ENCODE data around the gene PKNOX2. TPM values are rescaled to one million over a fixed set of nuclear protein-coding genes. Genes with fewer than 3 reads are reported as not detected.

The PKNOX2 gene
- total RNA-seq, 1 donor: under 0.01 TPM

- no peaks in the 10 kb centered on the region for H4K20me1 ChIP-seq (ENCODE audit: insufficient read depth, low read length)
- no peak overlapping the region for H3K27ac ChIP-seq (ENCODE audit: low read depth, low read length)
- H3K36me3 ChIP-seq (ENCODE audit: insufficient read depth, low read length): no peaks in the 10 kb centered on the region
- no peak overlapping the region for H2AFZ ChIP-seq (ENCODE audit: low read length)
- no peaks in the 10 kb centered on the region for H3K79me2 ChIP-seq (ENCODE audit: insufficient read depth, low read length)
- H3K4me1 ChIP-seq (ENCODE audit: insufficient read depth, low read length): peaks cover 10% of the 10 kb centered on the region
- H3K27me3 ChIP-seq (ENCODE audit: insufficient read depth, low read length): peaks cover 22% of the 10 kb centered on the region
- H3K4me2 ChIP-seq (ENCODE audit: insufficient read depth, low read length): no peak overlapping the region
- H3K4me3 ChIP-seq (ENCODE audit: insufficient read depth, low read length): no peak overlapping the region
- DNase-seq (ENCODE audit: insufficient read length, low spot score, missing footprints): no peak
- no peak for TF ChIP-seq CTCF (IDR thresholded peaks at IDR 0.05; ENCODE audit: extremely low read depth, low read depth, low read length)
- H3K9me3 ChIP-seq (ENCODE audit: low read depth, low read length): no peaks in the 10 kb centered on the region
These were observed 9.5 kb downstream of the PKNOX2 start for GRCh38 chr11:125174057-125174456.

GRCh38 chr11:125174686-125175085, 10.1 kb downstream of the PKNOX2 start:
- Histone ChIP-seq H2AFZ (ENCODE audit: low read length) (no peak overlapping the region), H3K27me3 (ENCODE audit: insufficient read depth, low read length) (peaks cover 22% of the 10 kb centered on the region), H4K20me1 (ENCODE audit: insufficient read depth, low read length) (no peaks in the 10 kb centered on the region), H3K4me3 (ENCODE audit: insufficient read depth, low read length) (no peak overlapping the region), H3K27ac (ENCODE audit: low read depth, low read length) (no peak overlapping the region), H3K9me3 (ENCODE audit: low read depth, low read length) (no peaks in the 10 kb centered on the region), H3K36me3 (ENCODE audit: insufficient read depth, low read length) (no peaks in the 10 kb centered on the region), H3K4me2 (ENCODE audit: insufficient read depth, low read length) (no peak overlapping the region), H3K79me2 (ENCODE audit: insufficient read depth, low read length) (no peaks in the 10 kb centered on the region), H3K4me1 (ENCODE audit: insufficient read depth, low read length) (peaks cover 8% of the 10 kb centered on the region)
- no peak for DNase-seq (ENCODE audit: insufficient read length, low spot score, missing footprints)
- TF ChIP-seq CTCF (IDR thresholded peaks at IDR 0.05; ENCODE audit: extremely low read depth, low read depth, low read length): no peak

- Histone ChIP-seq H3K27me3 (ENCODE audit: insufficient read depth, low read length) (peaks cover 22% of the 10 kb centered on the region), H2AFZ (ENCODE audit: low read length) (no peak overlapping the region), H3K9me3 (ENCODE audit: low read depth, low read length) (no peaks in the 10 kb centered on the region), H4K20me1 (ENCODE audit: insufficient read depth, low read length) (no peaks in the 10 kb centered on the region), H3K36me3 (ENCODE audit: insufficient read depth, low read length) (no peaks in the 10 kb centered on the region), H3K4me3 (ENCODE audit: insufficient read depth, low read length) (no peak overlapping the region), H3K79me2 (ENCODE audit: insufficient read depth, low read length) (no peaks in the 10 kb centered on the region), H3K4me1 (ENCODE audit: insufficient read depth, low read length) (peaks cover 3% of the 10 kb centered on the region), H3K4me2 (ENCODE audit: insufficient read depth, low read length) (no peak overlapping the region), H3K27ac (ENCODE audit: low read depth, low read length) (no peak overlapping the region)
- no peak for DNase-seq (ENCODE audit: insufficient read length, low spot score, missing footprints)
- TF ChIP-seq CTCF (IDR thresholded peaks at IDR 0.05; ENCODE audit: extremely low read depth, low read depth, low read length): no peak
These were observed 10.6 kb downstream of the PKNOX2 start for GRCh38 chr11:125175166-125175565.

GRCh38 chr11:125175896-125176575, 11.5 kb downstream of the PKNOX2 start:
- no peaks in the 10 kb centered on the region for H3K79me2 ChIP-seq (ENCODE audit: insufficient read depth, low read length)
- no peak for TF ChIP-seq CTCF (IDR thresholded peaks at IDR 0.05; ENCODE audit: extremely low read depth, low read depth, low read length)

More at GRCh38 chr11:125175896-125176575, 11.5 kb downstream of the PKNOX2 start:
- Histone ChIP-seq H3K4me1 (ENCODE audit: insufficient read depth, low read length) (no peaks in the 10 kb centered on the region), H3K9me3 (ENCODE audit: low read depth, low read length) (no peaks in the 10 kb centered on the region), H3K36me3 (ENCODE audit: insufficient read depth, low read length) (no peaks in the 10 kb centered on the region), H3K4me2 (ENCODE audit: insufficient read depth, low read length) (no peak overlapping the region), H3K27me3 (ENCODE audit: insufficient read depth, low read length) (peaks cover 22% of the 10 kb centered on the region), H4K20me1 (ENCODE audit: insufficient read depth, low read length) (no peaks in the 10 kb centered on the region), H3K27ac (ENCODE audit: low read depth, low read length) (no peak overlapping the region), H3K4me3 (ENCODE audit: insufficient read depth, low read length) (no peak overlapping the region), H2AFZ (ENCODE audit: low read length) (no peak overlapping the region)
- no peak for DNase-seq (ENCODE audit: insufficient read length, low spot score, missing footprints)

All from osteoblast (primary cell).